Measurements from ENCODE around the gene HOXD12. TPM values are rescaled to one million over a fixed set of nuclear protein-coding genes. Genes with fewer than 3 reads are reported as not detected.

The HOXD12 gene
- total and polyA plus RNA-seq, 9 donors = not detected

DNA sequence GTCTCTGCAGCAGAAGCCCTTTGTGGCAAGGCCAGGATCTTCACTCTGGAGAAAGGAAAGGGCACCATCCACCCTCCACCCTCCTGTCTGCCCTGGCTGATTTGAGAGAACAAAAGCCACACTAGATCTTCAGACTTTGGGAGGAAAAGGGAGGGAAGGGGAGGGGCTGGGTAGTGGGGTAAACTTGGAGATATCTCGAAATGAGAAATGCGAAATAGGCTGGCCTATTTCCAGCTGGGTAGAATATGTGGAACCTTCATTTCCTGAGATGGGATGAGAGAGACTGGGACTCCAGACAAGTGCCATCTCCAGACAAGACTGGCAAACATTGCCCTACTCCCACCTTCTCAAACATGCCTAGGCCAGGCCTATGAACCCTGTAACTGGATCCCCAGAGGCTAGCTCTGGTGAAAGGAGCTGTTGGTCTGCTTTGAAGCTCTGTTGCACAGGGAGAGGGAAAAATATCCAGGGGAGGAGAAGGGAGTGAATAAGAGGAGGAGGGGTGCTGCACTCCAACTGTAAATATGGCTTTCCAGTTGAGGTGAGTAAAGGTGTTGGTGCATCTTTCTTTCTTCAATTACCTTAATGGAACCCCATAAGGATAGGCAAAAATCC, 1.7 kb downstream of the HOXD12 start:
- Histone ChIP-seq H3K4me3 (no peak overlapping the region), H3K36me3 (no peaks in the 10 kb centered on the region), H3K4me1 (ENCODE audit: insufficient read depth) (no peaks in the 10 kb centered on the region), H3K9me3 (peaks cover 0 to 3% of the 10 kb centered on the region in 2 donors), H3K27ac (no peak overlapping the region), H3K27me3 (peaks cover 6% of the 10 kb centered on the region)
- no peak for TF ChIP-seq POLR2A (IDR thresholded peaks at IDR 0.05)
- 38 to 56% (median 40%) methylated on average over 2 of the region's 2 CpGs for WGBS, 3 donors
- intact Hi-C loops (cut with DNase I) = loop anchor here in 2 of 4 donors (5.0 to 10.0 kb wide), 2 partner anchors 414 to 1767 kb away; partner anchors contain the start of gene SP9 (in 1 of the 2)
- no peak for DNase-seq

DNA sequence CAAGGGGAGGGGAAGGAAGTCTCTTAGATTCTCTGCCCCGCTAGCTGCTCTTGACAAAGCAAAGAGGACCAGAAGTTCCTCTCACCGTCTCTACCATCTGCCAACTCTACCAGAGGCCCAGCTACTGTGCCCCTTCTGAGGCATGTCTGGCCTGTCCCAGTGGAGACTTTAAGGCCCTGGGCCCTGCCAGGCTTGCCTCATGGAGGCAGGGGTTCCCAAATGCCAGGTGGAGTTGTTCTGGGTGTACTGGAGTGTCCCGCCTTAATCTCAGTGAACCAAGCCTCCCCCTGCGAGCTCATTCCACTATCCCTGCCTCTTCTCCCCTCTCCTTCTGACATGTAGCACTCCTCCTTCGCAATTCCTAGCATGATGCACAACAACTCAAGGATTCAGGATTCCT, 2.2 kb downstream of the HOXD12 start:
- H3K27me3 ChIP-seq = peaks cover 6% of the 10 kb centered on the region
- DNase-seq = no peak

DNA sequence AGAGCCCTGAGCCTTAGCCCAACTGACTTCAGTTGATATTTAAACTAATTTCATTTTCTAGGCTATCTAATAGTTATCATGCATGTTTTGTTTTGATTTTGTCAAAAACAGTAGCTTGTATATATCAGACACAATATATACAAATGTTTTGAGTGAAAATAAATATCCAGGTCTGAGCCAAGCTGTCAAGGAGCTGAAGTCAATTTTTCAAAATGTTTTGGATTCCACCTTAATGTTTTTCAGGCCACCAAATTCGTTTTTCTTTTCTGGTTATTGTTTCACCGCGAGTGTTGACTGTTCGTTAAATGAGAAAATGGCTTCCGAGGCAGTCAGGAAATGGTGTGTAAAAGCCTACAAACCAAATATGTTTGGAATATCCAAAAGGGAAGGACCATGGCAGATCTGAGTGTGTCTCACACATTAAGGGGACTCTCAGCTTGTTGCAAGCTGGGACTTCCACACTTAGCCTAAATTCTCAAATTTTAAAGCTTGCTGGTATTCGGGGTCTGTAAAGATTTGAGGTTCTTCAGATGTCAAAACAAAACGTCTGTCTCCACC, 2.8 kb downstream of the HOXD12 start:
- TF ChIP-seq, protein P1, sequence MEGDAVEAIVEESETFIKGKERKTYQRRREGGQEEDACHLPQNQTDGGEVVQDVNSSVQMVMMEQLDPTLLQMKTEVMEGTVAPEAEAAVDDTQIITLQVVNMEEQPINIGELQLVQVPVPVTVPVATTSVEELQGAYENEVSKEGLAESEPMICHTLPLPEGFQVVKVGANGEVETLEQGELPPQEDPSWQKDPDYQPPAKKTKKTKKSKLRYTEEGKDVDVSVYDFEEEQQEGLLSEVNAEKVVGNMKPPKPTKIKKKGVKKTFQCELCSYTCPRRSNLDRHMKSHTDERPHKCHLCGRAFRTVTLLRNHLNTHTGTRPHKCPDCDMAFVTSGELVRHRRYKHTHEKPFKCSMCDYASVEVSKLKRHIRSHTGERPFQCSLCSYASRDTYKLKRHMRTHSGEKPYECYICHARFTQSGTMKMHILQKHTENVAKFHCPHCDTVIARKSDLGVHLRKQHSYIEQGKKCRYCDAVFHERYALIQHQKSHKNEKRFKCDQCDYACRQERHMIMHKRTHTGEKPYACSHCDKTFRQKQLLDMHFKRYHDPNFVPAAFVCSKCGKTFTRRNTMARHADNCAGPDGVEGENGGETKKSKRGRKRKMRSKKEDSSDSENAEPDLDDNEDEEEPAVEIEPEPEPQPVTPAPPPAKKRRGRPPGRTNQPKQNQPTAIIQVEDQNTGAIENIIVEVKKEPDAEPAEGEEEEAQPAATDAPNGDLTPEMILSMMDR (IDR thresholded peaks at IDR 0.05) = no peak
- TF ChIP-seq EP300 (IDR thresholded peaks at IDR 0.05) = no peak
- no peak for TF ChIP-seq POLR2A (IDR thresholded peaks at IDR 0.05)
- H3K9me3 ChIP-seq = peaks cover 0 to 3% of the 10 kb centered on the region in 2 donors
- no peak overlapping the region for H3K4me3 ChIP-seq
- no peaks in the 10 kb centered on the region for H3K36me3 ChIP-seq
- no peak for DNase-seq
- intact Hi-C loops (cut with DNase I) = loop anchor here in 2 of 4 donors (5.0 to 10.0 kb wide), 2 partner anchors 415 to 1768 kb away; partner anchors contain the start of gene SP9 (in 1 of the 2)
- H3K27me3 ChIP-seq = peaks cover 6% of the 10 kb centered on the region
- H3K27ac ChIP-seq = no peak overlapping the region
- 37 to 71% (median 41%) methylated on average over 7 of the region's 7 CpGs for WGBS, 3 donors
- H3K4me1 ChIP-seq (ENCODE audit: insufficient read depth) = peaks cover 2% of the 10 kb centered on the region

More for the DNA sequence above, 2.2 kb downstream of the HOXD12 start:
- intact Hi-C loops (cut with DNase I) = loop anchor here in 2 of 4 donors (5.0 to 10.0 kb wide), 2 partner anchors 415 to 1767 kb away; partner anchors contain the start of gene SP9 (in 1 of the 2)
- H3K27ac ChIP-seq = no peak overlapping the region
- 64 to 75% (median 70%) methylated on average over 5 of the region's 5 CpGs for WGBS, 3 donors
- H3K4me3 ChIP-seq = no peak overlapping the region
- H3K36me3 ChIP-seq = no peaks in the 10 kb centered on the region
- no peaks in the 10 kb centered on the region for H3K4me1 ChIP-seq (ENCODE audit: insufficient read depth)
- TF ChIP-seq POLR2A (IDR thresholded peaks at IDR 0.05) = no peak
- H3K9me3 ChIP-seq = peaks cover 0 to 3% of the 10 kb centered on the region in 2 donors

DNA sequence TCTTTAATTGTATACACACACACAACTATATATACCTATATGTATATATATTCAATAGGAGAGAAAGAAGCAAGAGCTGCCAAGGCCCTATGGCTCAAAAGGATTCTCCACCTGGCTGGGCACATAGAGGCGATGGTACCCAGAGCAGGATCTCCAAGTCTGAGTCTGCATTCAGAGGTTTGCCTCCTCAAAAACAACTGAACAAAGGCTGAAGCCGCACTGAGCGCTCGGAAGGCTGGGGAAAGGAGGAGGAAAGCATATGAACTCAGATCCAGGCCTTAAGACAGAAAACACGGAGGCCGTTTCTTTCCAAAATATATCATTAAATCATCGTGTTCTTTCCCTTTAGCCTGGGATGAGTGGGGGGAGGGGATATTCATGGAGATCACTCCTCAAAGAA, 3.6 kb downstream of the HOXD12 start:
- TF ChIP-seq, protein P1 (IDR thresholded peaks at IDR 0.05) = no peak
- TF ChIP-seq POLR2A (IDR thresholded peaks at IDR 0.05) (no peak), EP300 (IDR thresholded peaks at IDR 0.05) (no peak)
- H3K9me3 ChIP-seq = peaks cover 0 to 3% of the 10 kb centered on the region in 2 donors
- no peak for DNase-seq
- H3K4me3 ChIP-seq = no peak overlapping the region
- H3K4me1 ChIP-seq (ENCODE audit: insufficient read depth) = peaks cover 5% of the 10 kb centered on the region
- WGBS, 3 donors = 51 to 74% (median 64%) methylated on average over 7 of the region's 7 CpGs
- H3K27ac ChIP-seq = no peak overlapping the region
- H3K27me3 ChIP-seq = peaks cover 6% of the 10 kb centered on the region
- intact Hi-C loops (cut with DNase I) = loop anchor here in 2 of 4 donors (5.0 to 10.0 kb wide), 2 partner anchors 416 to 1768 kb away; partner anchors contain the start of gene SP9 (in 1 of the 2)
- no peaks in the 10 kb centered on the region for H3K36me3 ChIP-seq

DNA sequence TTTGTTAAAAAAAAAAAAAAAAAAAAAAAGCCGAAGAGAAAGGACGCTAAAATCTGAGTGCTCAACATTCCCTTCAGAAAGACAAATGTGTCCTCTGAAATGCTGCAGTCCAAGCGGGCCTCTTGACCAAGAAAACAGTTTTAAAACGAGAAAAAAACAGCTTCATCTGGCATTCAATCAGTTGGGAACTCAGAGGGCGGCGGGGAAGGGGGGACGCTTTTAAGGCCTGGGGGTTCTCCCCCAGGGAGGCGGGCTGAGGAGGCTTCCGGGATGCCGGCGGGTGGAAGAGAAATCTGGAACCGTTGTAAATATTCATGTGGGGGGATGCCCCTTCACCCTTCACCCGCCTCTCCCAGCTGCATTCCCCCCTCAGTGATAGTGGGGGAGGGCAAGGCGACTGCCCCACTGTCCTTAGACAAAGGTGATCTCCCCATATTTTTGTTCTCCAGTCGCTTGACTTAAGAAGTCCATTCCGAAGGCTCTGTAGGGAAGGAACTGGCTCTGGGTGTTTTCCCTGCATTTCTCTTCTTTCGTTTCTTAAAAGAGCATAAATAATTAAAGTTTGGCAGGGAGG, 4.2 kb downstream of the HOXD12 start:
- Histone ChIP-seq H3K27ac (no peak overlapping the region), H3K27me3 (peaks cover 6% of the 10 kb centered on the region)
- intact Hi-C loops (cut with DNase I) = loop anchor here in 2 of 4 donors (5.0 to 10.0 kb wide), 2 partner anchors 417 to 1769 kb away; partner anchors contain the start of gene SP9 (in 1 of the 2)

More for the DNA sequence above, 4.2 kb downstream of the HOXD12 start:
- Histone ChIP-seq H3K9me3 (peaks cover 0 to 3% of the 10 kb centered on the region in 2 donors), H3K36me3 (no peaks in the 10 kb centered on the region), H3K4me3 (peak overlapping the region; percentile 32), H3K4me1 (ENCODE audit: insufficient read depth) (peaks cover 5% of the 10 kb centered on the region)
- TF ChIP-seq, protein P1 (IDR thresholded peaks at IDR 0.05) = no peak
- TF ChIP-seq POLR2A (IDR thresholded peaks at IDR 0.05) (no peak), EP300 (IDR thresholded peaks at IDR 0.05) (no peak)
- DNase-seq = no peak
- WGBS, 3 donors = 11 to 19% (median 12%) methylated on average over 17 of the region's 17 CpGs

Measured in ovary (tissue), 9 donors.